SU-DHL-6 (cell line): ENCODE data around the gene HOXB3.

Experiments
- EZH2phosphoT487 ChIP-seq: fragments of 200-600 bp; sonication (generic), shearing (Covaris generic); conservative IDR thresholded peaks from 2 replicates; pipeline ENCODE4 v1.6.1; 2018; ENCODE audit warnings: mild to moderate bottlenecking, antibody characterized with exemption, low read length, moderate library complexity, mixed read lengths
- TF ChIP-seq, protein P1 (sequence below): fragments of 200-600 bp; sonication (generic); IDR thresholded peaks from one replicate; pipeline ENCODE4 v1.5.1; 2017; ENCODE audit warnings: antibody characterized with exemption, mild to moderate bottlenecking, low read length, moderate library complexity; ENCODE audit not compliant: insufficient read depth, poor library complexity, severe bottlenecking

DNA sequence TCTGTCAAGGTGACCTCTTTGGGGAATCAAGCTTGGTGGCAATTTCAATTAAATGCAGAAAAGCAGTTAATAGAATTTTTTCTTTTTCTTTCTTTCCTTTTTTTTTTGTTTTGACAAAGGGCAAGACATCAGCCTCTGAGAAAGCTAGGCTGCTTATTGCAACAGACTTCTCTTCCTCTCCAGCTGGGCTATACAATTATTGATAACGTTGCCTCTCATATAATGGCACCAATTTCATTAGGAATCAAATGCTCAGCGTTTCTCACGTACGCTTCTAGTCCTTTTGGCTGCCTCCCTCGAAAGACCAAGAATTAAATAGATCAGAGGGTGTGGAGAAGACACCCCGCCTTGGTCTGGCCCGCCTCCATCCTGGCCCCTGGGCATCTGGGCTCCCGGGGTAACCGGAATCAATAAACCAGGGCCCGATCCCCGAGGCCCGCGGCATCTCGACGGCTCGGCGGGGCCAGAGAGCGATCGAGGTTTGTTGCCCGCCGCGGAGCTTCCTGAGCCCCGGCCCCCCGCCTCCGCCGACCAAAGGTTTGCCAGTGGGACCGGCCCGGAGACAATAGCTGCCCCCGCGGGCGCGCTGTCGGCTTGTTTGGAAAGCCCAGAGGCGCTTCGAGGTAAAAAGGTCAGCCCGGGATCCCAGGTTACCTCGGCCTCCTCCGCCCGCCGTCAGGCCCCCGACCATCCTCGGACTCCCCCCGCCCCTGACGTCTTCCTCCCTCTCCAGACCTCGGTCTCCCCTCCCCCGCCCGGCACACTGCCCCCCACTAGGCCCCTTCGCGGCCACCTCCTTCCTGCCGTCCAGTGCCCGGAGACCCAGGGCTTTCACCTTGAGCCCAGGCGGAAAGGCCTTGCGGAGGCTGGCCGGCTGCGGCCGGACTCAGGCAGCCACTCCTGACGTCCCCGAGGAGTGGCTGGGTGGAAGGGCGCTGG is 63.2 kb downstream of the HOXB3 start:
- TF ChIP-seq, protein P1, sequence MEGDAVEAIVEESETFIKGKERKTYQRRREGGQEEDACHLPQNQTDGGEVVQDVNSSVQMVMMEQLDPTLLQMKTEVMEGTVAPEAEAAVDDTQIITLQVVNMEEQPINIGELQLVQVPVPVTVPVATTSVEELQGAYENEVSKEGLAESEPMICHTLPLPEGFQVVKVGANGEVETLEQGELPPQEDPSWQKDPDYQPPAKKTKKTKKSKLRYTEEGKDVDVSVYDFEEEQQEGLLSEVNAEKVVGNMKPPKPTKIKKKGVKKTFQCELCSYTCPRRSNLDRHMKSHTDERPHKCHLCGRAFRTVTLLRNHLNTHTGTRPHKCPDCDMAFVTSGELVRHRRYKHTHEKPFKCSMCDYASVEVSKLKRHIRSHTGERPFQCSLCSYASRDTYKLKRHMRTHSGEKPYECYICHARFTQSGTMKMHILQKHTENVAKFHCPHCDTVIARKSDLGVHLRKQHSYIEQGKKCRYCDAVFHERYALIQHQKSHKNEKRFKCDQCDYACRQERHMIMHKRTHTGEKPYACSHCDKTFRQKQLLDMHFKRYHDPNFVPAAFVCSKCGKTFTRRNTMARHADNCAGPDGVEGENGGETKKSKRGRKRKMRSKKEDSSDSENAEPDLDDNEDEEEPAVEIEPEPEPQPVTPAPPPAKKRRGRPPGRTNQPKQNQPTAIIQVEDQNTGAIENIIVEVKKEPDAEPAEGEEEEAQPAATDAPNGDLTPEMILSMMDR: no peak
- TF ChIP-seq EZH2phosphoT487: no peak
